GM18508 (cell line): Measurements from ENCODE around the gene MBTD1.
"Not testable (repeated sequence)": the region's sequence is repeated elsewhere in the genome, so short reads cannot be mapped to it uniquely, and the experiment has no call there.

ENCODE experiments used
- ATAC-seq: cut with Tn5 transposase; IDR thresholded peaks from one replicate; pipeline ENCODE4 v1.9.1; 2021; ENCODE audit warnings: moderate number of reproducible peaks; ENCODE audit not compliant: insufficient read depth, unreplicated experiment

The MBTD1 gene

DNA sequence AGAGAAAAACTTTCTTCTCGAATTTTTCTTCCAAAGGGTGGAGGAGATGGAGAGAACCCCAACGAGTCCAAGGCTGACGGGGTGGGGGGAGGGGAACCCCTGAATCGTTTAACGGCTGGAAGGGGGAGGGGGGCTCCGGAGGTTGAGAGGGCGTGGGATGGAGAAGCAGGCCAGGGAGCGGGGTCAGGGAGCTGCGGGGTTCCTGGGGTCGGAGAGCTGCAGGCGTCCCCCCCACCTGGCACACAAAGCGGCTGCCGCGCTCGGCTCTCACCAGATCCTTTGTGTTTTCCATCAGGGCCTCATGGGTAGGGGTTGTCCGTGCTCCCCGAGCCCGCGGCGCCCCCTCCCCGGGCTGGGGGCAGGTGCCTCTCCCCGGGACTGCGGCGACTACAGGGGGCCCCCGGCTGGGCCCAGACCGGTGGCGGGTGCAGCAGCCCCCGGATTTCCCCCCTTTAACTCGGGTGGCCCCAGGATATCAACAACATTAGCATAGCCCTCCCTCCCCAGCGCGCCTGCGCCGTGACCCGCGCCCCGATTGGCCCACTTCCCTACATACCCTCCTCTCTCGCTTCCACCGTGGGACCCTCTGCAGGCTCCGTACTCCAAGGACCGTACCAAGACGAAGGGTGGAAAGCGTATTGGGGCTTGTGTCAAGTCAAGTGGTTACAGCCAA lies at the start of gene MBTD1:
Gene MBTD1, minus strand, starts transcription at position 486 of the 673 bp plus-strand sequence. CDS start 34,888 bp downstream, outside the sequence.
- ATAC-seq = peak; percentile 68

DNA sequence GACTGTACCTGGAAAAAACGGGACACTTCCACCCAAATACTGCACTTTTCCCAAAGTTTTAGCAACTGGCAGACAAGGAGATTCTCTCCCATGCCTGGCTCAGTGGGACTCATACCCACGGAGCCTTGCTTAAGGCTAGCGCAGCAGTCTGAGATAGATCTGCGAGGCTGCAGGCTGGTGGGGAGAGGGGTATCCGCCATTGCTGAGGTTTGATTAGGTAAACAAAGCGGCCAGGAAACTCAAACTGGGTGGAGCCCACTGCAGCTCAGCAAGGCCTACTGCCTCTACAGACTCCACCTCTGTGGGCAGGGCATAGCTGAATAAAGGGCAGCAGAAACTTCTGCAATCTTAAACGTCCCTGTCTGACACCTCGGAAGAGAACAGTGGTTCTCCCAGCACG lies 45.3 kb upstream of the MBTD1 start:
- no peak for ATAC-seq

DNA sequence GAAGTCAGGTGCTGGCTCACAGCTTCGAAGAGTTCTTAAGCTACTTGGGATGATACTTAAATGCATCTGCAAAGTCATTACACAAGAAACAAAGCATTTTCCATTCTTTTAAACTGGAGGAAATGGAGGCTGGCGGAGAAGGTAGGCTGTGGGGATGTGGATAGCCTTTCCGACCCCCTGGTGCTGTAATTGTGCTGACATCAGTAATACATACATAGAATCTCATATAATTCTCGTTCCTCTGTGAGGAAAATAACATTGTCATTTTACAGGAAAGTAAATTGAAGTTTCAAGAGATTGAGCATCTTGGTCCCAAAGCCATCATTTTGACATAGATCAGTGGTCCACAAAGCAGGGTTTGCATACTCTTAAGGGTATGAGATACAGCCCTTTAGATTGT lies 40.0 kb upstream of the MBTD1 start:
- ATAC-seq = no peak

DNA sequence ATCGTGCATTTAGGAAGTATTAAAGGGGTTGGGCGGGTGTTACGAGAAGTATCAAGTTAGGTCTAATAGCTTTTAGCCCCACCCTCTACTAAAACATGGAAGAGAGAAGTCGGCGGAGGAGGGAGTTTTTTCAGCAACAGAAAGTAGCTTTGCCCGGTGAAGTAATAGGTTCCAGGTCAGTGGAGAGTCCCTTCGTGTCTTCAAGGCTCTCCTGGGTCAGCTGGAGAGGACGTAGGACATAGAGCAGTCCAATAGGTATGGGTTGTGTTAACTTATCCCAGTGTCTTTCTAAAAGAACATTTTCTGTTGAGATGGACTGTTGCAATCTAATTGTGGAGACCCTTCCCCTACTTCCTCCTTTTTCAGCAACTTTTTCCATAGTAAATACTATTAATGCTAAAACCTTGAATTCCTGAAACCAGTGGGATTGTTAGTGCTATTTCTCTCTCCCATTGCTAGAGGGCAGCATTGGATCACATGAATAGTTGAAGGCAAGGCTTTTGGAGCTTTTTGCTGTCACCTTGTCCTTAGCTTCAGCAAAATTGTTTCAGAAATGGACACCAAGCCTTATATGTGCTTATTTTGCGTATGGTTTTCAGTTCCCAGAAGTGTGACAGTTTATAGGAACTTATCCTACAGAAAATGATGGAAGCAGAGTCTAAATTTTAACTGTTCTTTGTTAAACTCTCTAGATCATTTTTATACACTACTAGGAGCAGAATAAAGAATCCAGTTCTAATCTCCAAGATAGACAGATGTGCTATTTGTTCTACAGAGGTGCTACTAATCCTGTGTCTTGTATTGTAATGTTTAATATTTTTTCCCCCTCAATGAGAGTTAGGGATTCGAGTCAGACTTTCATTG lies 38.9 kb upstream of the MBTD1 start:
- ATAC-seq = no peak

DNA sequence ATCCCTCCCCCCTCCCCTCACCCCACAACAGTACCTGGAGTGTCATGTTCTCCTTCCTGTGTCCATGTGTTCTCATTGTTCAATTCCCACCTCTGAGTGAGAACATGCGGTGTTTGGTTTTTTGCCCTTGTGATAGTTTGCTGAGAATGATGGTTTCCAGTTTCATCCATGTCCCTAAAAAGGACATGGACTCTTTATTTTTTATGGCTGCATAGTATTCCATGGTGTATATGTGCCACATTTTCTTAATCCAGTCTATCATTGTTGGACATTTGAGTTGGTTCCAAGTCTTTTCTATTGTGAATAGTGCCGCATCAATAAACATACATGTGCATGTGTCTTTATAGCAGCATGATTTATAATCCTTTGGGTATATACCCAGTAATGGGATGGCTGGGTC lies 34.5 kb upstream of the MBTD1 start:
- not testable (repeated sequence) for ATAC-seq

DNA sequence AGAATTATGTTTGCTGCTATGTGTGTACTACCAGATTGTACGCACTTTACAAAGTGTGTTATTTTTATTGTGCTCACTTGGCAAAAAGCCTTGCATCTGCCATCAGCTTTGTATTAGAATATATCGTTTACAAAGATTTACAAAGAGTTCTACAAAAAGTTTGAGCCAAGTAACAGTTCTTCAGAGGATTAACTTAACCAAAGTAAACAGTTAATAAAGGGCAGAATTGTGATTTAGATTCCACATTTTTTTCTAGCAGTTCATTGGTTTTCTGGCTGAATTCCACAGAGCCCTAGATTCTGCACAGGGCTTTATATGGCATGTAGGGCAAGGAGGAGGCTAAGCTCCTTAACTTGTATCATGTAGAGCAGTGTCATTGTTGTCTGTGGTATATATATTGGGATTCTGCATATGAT lies 29.9 kb upstream of the MBTD1 start:
- ATAC-seq = no peak

DNA sequence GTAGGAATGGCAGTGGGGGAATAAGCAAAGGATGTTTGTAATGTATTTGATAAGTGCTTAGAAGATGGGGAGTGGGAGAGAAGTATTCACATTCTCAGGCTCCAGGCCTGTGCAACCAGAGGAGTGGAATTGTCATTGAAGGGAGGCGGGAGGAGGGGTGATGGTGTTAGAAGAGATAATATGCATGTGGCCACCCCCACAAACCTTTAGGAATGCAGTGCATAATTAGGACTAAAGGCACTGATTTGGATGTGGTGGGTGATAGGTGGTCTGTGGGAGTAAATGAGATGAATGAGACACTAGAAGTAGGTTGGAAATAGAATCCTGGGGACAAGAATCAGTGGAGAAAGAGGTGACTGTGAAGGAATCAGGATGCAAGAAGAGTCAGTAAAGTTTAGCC lies 27.6 kb upstream of the MBTD1 start:
- no peak for ATAC-seq

DNA sequence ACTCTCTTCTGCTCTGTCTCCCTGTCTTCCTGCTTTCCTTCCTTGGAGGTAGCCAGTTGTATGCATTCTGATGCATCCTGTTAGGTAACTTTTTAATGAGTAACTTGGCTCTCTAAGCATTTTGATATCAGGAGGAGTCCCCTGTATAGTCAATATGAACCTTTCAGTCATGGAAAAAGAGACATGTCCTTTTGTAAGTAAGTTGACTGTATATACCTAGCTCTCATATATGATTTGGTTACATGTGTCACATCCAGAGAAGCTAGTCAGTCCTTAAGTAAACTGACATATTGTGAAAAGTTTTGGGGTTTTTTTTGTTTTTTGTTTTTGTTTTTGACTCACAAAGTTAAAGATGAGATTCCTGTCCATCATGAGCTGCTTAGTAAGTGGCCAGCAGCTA lies 19.3 kb upstream of the MBTD1 start:
- ATAC-seq = no peak

DNA sequence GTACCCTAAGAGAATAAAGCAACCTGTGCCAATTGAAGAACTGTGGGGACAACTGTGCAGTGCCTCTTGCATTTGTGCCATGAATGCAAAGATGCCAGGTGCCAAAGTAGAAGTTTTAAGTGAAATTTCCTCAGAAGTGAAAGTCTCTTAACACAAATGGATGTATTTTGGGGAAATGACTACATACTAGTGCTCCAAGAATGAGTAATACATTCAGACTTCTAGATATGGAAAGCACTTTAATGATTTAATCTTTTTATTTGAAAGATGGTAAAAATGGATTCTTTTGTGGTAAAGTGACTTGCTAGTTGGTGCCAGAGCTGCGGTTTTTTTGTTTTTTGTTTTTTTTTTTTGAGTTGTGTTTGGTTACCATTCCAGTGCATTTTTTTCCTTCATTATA lies 15.5 kb upstream of the MBTD1 start:
- ATAC-seq = no peak

DNA sequence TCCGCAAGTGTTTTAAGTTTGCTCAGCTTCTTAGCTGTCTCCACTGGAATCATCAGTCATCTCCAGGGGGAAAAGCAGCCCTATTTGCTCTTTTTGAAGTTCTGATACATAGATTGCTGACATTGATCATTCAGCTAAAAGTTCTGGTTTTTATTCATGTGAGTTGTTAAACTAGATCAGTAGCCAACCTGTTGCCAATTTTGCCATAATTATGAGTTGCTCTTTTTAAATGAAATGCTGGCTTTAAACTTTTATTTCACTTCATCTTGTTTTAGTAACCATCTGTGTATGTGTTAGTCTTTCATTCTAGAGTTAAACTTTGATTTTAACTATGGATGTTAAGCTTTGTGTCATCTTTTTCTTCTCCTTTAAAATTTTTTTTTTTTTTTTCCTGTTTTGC lies 13.0 kb upstream of the MBTD1 start:
- ATAC-seq = no peak

DNA sequence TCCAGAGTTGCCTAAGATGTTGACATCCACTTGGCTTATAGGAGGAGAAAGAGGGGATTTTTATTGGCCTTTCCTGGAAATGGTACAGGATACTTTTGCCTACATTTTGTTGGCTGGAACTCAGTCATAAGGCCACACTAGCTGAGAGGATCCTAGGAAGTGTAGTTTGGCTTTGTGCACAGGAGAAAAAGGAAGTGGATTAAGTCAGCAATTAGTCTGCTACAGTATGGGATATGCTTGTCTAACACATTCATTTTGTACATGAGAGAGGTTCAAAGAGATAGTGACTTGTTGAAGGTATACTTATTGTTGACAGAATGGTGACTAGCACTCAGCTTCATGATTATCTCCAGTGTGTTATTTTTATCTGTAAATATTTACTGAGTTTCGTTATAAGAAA lies 10.8 kb upstream of the MBTD1 start:
- ATAC-seq = no peak

DNA sequence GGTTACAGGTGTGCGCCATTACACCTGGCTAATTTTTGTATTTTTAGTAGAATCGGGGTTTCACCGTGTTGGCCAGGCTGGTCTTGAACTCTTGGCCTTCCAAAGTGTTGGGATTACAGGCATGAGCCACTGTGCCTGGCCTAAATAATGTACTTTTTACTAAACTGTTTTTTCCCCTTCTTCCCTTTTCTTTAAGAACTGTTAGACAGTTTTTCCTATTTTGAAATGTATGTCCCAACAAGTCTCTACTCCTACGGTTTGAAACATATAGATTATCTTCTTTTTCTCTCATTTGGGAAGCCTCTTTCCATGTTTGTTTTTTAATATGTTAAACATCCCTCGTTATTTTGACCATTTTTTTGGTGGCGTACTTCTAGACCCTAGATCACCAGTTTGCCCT lies 10.1 kb upstream of the MBTD1 start:
- no peak for ATAC-seq

DNA sequence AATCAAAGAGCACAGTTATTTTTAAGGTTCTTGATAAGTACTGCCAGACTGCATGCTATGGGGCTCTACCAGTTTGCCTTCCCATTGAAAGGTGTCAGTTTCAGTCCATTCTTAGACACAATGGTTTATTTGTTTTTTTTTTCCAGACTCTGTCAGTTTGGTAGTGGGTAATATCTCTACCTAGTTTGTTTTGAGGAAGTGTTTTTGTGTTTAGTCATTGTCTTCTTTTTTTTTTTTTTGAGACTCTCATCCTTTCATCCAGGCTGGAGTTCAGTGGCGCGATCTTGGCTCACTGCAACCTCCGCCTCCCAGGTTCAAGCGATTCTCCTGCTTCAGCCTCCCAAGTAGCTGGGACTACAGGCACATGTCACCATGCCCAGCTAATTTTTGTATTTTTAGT lies 4.6 kb upstream of the MBTD1 start:
- ATAC-seq = not testable (repeated sequence)

DNA sequence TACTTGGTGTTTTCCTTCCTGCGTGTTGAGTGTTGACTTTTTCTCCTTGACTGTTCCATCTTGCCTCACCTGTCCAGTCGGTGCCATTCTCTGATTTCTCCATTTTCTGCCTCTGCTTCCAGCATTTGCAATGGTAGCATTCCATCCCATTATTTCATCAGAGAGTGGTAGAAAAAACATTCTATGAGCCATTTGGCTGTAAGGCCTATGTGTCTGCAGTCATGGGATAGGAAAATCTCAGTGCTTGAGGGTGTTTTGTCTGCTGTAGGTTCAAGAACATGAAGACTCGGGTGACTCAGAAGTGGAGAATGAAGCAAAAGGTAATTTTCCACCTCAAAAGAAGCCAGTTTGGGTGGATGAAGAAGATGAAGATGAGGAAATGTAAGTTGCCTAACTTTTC lies 3.2 kb upstream of the MBTD1 start:
- no peak for ATAC-seq

DNA sequence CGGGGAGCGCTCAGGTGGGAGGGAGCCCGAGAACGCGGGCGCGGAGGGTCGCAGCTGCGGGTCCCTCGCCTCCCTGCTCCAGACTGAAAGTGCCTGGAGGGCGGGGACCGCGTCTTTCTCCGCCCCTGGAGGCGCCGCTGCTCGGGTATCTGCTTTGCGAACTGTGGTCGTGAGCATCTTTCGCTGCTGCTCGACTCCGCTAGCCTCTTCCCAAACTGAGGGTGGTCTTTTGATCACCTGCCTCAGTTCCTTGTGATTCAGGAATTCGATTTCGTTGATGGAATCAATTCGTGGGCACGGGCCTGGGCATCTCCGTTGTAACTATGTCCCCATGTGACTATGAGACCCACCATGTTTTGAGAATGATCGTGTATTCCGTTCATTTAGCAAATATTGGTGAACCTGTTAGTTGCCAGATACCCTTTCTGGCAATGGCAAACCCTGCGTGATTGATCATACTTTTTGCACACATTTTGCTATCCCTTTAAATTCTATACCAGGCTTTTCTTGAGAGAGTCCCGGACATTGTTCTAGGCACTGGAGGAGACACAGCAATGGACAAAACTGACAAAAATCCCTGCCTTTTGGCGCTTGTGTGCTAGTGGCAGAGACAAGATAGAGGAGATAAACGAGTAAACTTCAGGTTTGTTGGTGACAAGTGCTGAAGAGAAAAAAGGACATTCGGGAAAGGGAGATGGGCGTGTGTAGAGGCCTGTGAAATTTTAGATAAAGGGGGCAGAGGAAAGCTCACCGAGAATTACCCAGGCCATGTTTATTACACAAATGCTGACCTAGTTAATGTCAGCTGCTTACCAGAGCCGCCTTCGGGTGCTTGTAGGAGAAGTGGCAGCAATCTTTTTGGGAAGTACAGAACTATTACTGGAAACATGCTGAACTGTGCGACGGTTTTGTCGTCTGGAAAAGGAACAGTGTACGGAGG lies 1.4 kb upstream of the MBTD1 start:
- no peak for ATAC-seq

DNA sequence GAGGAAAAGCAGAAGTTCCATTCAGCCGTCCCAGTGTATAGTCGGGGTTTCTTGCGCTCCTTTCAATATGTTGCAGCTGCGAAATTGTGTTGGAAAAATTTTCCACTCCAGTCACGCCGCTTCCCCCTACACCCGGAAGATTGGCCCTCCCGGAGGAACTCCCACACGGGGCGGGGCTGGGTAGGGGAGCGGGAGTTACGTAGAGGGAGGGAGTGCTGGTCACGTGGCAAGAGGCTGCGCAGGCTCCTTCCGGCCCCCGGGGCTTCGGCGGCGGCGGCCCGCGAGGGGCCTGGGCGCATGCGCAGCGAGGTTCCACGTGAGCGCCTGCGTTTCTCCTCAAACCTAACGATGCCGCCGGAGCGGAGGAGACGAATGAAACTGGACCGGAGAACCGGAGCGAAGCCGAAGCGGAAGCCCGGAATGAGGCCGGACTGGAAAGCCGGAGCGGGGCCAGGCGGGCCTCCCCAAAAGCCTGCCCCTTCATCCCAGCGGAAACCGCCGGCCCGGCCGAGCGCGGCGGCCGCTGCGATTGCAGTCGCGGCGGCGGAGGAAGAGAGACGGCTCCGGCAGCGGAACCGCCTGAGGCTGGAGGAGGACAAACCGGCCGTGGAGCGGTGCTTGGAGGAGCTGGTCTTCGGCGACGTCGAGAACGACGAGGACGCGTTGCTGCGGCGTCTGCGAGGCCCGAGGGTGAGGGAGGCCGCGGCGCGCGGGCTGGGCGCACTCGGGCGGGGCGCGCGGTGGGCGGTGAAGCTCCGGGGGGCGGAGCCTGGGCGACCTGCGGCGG lies 581 bp upstream of the MBTD1 start, which contains the start of gene UTP18:
Gene UTP18, plus strand, starts transcription at position 310 of the 787 bp plus-strand sequence. Its CDS starts 39 bp downstream, at position 349.
- peak; percentile 50 for ATAC-seq

DNA sequence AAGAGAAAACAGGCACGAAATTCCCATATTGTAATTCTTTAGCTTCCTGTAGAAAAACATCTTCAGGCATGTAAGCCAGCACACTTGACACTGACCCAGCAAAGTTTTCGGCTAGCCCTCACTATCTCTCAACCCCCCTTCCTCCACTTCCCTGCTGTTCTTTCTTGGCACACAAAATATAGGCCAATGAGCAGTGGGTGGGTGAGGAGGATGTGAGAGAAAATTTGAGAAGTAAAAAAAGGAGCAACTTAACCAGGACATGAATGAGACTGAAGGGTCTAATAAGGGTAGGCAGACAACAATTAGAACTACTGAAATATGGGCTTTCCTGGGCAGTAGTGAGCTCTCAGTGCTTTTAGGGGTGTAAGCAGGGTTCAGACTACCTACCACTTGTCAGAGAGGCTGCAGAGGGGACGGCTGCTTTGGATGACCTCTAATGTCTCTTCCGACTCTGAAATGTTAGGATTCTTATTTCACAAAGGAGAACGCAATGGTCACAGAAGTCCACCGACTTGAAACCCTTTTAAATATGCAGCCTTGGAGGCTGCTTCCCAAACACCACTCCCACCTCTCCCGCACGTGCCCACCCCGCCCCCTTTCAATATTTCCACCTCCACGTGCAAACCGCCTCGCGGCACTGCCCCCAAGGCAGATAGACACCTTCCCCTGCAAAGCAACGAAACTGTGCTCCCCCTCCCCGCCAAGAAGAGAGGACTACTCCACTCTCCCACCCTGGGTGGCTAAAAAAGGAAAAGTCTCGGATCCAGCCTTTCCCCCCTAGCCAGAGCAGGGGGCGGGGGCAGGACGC lies 889 bp downstream of the MBTD1 start:
- no peak for ATAC-seq

DNA sequence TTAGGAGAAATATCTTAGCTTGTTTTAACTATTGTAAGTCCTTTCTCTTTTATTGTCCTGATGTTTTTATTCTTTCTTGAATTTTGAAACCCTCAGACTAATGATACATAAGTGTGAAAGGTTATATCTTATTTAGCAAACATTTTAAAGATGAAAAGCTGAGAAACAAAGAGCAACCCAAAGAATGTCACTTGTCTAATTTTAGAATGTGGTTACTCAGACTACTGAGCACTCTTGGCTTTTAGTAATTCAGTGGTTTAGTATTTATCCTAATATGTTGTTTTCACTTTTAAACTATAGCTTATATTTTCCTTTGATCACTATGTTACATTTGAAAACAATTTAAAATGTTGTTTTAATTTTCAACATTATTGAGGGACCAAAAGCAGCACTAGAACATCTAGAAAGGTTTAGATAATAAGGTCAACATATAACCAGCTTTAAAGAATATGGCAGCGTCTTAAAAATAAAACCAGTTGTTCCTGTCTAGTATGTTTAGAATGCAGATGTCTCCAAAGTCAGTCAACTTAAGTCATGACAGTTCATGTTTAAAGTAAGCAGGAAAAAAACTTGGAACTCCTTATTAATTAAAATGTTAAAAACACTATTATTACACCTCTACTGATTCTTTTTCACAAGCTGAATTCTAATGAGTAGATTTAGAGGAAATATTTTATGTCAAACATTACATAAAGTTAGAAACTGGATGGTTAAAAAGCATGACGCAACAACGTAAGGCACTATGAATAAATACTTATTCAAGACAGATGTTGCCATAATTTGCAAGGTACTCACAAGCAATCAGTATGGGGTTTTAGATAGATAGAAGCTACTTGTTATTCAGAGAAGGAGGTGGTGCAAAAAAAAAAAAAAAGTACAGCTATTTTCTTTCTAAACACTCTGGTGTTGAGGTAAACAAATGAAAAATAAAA lies 2.4 kb downstream of the MBTD1 start:
- ATAC-seq = no peak
